A204.1 (cell line): ENCODE results near the gene RAB11FIP5.
"Not testable (repeated sequence)": the region's sequence is repeated elsewhere in the genome, so short reads cannot be mapped to it uniquely, and the experiment has no call there.

Experiments
- FAIRE-seq: peaks from 2 replicates; lab custom pipeline; 2012; peaks lifted over from hg19 to GRCh38; lab: Jason Lieb, UNC

RAB11FIP5 gene

DNA sequence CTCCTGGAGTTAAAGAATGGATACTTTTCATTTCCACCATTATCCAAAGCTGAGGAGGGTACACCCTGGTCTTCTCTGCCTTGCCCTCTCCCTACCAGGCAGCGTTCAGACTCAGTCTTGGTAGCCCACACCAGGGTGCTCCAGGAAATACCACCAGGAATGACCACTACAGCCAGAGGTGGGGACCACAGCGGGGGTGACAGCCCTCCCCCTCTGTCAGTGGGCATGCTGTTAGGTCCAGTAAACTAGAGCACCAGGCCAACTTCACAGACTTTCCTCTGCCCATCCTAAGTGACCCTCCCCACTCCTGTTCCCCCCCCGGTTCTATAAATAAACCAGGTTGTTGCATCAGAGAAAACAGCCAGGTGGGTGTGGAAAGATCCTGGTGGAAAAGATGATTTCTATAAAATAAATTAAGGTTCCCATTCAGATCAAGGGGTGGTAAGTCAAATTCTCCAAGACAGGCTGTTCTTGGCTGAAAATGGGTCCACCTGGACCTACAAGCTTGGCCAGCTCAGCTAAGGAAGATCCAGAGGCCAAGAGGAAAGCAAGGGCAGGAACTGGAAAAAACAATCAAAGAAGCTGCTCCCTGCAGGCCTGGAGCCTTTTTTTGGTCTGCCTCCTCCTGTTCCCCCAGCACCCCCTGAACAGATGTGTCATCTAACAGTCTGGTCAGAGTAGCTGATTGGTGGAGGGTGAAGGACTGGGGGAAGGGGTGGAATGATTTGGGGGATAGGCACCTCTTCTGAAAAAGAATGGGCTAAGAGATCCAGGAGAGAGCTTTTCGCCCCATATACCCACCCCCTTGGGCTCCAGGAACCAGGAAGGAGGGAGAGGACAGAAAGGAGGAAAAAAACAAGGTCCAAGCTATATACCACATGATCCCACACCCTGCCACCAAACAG is 2.3 kb downstream of the RAB11FIP5 start:
- no peak for FAIRE-seq

DNA sequence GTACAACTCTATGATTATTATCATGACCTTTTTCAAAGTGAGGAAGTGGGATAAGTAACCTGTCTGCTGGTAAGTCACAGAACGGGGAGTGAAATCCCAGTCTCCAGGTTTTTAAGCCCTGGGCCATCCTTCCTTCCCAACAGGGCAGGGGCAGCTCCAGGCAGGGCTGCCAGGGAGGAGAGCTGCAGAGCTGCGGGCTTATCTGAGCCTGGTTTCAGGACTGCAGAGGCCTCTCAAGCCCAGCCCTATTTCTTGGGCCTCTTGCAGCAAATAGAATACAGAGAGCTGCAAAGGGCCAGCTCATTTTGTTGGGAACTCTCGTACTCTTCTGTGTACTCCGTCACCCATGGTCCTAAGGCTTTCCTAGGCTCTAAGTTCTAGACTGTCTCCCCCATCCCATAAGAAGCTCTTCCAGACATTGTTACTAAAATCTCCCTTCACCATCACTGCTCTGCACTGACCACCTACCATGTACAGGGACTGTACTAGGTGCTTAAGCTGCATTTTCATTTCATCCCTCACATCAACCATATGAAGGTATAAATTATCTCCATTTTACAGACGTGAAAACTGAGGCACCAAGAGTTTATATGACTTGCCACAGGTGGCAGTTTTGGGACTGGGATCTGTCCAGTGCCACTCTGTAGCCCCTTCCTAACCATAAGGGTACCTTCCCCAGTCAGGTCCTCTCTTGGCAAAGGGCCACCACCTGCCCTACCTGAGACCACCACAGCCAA is 3.1 kb downstream of the RAB11FIP5 start:
- no peak for FAIRE-seq

DNA sequence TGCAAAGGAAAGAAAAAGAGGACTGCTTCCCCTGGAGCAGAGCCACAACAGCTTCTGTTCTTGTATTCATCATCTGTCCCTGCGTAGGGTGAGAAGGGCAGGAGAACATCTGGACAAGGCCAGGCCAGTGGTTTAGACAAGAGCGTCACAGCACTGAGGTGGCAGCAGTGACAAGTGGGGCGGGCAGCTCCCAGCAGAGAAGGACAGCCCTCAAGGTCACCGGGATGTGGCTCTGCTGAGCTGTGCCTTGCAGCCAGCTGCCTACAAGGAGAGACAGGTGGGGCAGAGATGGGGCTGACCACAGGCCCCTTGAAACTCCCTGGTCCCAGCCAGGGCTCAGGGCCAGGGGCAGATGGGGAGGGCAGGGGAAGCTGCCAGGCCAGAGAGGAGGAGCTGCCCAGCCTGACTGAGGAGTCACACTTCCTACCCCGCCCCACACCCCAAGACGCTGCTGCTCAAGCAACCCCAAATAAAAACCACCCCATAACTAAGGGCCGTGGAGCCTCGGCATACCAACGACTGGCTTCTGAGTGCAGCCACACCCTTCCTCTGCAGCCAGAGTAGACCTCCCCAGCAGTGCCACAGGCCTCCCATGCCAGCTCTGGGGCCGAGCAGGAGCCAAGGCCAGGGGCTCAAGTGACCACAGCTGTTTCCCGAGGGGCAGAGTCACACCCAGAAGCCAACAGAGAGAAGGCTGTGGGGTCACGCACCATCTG is 5.4 kb downstream of the RAB11FIP5 start:
- FAIRE-seq = no peak

DNA sequence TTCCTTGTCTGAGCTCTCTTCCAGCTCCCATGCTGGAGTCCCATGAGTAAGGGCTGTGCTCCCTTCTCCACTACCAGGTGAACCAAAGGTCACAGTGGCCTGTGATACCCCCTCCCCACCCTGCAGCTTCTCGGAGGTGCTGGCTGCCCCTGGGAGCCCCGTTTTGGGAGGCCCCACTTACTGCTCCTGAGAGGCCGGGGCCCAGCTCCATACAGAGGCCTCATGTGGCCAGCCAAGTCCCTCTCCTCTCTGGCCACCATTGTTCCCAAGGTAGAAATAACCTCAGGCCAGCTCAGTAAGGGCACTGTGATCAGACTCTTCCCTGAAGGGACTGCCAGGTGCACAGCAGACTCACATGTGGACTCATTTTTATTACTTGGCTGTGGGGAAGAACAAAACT is 6.0 kb downstream of the RAB11FIP5 start:
- FAIRE-seq = no peak

DNA sequence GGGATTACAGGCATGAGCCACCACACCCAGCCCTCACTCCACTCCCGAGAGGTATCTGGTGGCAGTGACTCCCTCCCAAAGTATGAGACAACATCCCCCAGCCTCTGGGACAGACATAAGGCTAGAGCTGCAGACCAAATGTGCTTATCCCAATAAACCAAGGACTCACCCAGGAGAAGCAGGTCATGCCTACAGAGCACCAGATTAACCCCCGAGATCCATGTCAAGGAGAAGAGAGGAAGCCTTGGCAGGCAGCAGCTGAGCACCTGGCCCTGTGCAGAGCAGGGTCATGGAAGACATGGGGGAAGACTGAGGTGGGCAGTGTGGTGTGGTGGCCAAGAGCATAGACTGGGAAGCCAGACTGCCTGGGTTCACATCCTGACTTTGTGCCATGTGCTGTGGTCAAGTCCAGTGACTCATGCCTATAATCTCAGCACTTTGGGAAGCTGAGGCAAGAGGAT is 7.2 kb downstream of the RAB11FIP5 start:
- no peak for FAIRE-seq

DNA sequence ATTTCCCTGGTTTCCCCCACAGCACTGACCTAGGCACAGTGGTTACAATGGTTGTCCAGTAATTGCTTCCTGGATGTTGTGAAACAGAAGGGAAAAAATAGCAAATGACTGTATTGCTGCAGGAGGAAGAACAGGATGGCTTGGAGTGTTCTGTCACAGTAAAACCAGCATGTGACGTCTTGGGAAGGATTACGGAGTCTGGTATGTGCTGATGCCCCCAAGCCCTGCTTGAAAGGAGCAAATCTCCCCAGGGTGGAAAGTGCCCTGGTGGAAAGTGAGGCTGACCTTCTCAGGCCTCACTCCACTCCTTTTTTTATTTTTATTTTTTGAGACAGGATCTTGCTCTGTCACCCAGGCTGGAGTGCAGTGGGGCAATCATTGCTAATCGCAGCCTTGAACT is 7.8 kb downstream of the RAB11FIP5 start:
- FAIRE-seq = no peak

DNA sequence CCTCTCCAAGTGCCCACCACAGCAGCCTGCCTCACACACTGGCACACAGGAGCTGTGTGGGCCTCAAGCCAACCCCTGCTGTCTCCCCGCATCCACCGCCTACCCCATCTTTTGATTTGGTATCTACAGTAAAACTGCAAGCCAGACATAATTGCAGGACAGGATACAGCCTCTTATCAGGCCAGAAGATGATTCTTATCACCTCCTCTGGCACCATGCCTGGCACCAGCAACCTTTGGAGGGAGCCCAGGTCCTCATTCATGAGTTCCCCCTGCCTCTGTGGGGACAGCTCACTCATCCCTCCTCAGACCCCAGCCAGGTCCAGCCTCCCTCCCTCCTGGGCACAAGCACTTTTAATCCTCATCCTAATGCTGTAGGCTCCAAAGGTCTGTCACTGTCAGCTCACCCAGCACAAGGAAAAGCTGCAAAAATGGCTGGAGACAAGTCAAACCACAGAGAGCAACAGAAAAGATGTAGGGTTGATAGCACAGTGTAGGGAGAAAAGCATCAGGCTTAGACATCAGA is 9.7 kb downstream of the RAB11FIP5 start:
- FAIRE-seq = no peak

DNA sequence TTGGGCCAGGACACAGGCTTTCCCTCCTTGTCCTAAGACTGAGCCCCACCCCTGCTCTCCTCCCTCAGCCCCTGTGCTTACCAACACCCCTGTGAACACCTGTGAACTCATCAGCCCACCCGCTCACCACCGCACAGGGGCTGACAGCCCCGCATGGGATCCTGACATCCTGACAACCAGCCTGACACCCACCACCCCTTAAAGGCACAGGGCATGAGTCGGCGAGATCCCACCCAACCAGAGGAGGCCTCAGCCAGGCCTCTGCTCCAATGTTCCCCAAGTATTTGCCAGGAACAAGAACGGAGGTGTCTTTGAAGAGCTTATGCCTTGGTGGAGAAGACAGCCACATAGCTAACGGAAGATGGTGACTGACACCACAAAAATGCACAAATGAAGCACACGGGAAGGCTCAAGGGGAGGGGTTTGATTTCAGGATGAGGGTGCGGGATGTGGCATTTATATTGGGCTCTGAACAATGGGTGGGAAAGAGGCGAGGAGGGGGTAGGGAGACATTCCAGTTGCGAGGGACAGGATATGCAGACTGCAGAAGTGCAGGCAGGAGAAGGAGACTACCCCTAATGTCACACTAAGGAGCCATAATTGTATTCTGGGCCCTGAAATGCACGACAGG is 11.0 kb downstream of the RAB11FIP5 start:
- no peak for FAIRE-seq

DNA sequence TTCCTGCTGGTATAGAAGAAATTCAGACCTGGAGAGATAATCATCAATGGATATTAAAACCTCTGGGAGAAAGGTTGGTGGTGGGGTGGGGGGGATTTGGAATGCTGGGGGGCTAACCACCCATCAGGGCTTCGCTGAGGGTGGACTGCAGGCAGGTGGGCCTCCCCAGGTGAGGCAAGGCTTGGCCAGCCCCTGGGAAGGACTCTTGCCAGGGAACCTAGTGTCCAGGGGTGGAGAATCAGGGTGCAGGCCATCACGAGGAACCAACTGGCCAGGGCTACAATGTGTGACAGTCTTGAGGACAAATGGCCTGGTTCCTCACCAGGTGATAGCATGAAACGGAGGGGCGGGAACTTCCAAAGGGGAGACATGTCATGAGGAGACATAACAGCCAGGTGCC is 11.8 kb downstream of the RAB11FIP5 start:
- FAIRE-seq = no peak

DNA sequence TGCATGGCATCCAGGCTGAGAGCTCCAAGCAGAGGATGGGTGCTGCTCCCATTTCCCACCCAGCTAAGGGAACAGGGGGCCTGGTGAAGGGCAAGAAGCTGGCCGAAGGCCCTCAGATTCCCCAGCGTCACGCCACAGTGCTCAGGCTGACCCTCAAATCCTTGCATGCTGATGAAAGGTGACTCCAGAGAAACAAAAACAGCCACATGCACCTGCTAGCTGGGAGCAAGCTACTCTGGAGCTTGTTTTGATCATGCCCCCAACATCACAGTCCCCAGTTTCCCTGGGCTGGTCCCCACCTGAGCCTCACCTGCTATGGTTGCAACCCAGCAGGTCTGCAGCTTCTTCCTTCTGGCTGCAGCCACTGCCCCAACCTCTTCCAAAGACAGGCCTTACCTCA is 13.3 kb downstream of the RAB11FIP5 start:
- FAIRE-seq = no peak

DNA sequence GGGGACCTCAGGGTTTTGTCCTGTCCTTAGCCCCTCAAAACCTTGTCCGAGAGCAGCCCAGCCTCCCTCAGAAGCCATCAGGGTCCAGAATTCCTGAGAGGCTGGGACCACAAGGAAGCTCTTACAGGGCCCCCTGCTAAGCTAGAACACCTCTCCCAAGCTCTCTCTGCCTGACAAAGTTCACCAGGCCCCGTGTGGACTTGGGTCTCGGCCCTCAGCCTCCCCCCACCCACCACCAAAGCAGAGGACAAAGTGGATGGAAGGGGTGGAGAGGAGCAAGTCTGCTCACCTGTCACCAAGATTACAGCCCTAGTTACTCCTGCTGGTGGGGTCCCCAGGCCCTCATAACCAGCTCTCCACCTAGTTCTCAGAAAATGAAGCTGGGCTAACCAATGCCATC is 16.8 kb downstream of the RAB11FIP5 start:
- FAIRE-seq = no peak

DNA sequence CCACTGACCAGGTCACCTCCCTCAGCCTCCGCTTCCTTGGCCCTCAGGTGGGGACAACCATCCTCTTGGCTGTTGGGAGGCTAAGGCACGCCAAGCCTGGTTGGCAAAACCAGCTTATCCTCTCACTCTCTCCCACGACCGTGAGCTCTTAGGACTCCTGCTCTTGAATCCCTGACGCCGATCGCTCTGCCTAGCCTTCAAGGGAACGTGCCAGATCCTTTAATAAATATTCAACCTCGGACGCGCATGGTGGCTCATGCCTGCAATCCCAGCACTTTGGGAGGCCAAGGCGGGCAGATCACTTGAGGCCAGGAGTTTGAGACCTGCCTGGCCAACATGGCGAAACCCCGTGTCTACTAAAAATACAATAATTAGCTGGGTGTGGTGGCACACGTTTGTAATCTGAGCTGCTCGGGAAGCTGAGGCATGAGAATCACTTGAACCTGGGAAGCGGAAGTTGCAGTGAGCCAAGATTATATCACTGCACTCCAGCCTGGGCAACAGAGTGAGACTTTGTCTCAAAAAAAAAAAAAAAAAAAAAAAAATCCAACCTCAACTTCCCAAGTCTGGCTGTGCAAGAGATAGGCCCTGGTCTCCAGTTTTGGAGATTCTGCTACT is 19.0 kb downstream of the RAB11FIP5 start:
- FAIRE-seq = not testable (repeated sequence)

DNA sequence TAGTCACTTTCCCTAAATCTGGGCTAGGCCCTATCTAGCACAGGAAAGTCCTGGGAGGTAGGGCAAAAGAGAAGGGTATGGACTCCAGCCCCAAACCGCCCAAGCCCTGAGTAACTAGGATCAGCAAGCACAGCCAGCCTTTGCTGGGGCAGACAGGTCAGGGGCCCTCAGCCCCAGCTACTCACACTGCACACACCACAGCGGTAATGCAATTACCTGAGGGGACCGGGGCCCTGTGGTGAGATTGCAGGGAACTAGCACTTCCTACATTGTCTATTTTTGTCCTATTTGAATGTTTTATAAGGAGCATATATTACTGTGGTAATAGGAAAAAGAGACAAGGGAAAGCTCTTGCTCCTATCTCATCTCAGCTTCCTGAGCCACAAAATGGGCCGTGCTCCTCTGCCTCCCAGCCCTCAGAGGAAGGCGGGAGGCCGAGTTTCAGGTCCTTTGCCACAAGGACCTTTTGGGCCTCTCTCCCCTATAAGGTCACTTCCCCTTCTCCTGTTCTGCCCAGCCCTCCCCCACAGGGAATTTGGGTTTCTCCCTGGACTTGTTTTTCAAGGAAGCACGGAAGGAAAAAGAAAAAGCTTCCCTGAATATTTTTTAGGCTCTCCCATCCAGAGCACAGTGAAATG is 20.5 kb downstream of the RAB11FIP5 start:
- no peak for FAIRE-seq

DNA sequence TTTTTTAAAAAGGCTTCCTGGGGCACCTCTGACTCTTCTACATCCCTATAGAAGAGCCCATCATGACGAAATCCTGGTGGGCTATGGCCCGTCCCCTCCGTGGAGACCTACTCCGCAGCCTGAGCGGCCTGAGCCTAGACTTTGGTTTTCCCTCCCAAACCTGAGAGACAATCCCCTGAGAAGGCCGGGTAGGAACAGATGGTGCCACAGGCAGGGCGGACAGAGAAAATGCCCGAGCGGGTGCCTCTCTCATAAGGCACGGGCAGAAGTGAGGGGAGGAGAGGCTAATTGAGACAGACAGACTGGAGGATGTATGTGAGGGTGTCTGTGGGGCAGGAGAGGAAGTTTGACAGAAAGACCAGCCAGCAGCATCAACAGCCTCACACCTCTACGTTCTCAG is 21.1 kb downstream of the RAB11FIP5 start:
- FAIRE-seq = no peak

DNA sequence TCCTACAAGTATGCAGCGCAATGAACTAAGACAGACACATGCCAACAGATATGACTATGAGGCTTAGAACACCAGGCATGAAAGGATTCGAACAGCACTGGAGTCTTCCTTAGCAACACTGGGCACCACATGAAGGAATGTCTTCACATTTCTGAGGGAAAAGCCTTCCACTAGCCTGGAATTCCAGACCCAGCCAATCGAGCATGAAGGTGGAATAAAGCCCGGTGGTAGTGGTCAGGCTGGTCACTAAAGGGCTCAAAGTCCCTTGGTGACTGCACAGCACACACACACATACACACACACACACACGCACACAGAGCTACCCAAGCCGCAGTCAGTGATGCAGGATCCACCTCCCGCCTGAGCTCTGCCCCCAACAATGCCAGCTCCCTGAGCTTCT is 21.6 kb downstream of the RAB11FIP5 start:
- no peak for FAIRE-seq

DNA sequence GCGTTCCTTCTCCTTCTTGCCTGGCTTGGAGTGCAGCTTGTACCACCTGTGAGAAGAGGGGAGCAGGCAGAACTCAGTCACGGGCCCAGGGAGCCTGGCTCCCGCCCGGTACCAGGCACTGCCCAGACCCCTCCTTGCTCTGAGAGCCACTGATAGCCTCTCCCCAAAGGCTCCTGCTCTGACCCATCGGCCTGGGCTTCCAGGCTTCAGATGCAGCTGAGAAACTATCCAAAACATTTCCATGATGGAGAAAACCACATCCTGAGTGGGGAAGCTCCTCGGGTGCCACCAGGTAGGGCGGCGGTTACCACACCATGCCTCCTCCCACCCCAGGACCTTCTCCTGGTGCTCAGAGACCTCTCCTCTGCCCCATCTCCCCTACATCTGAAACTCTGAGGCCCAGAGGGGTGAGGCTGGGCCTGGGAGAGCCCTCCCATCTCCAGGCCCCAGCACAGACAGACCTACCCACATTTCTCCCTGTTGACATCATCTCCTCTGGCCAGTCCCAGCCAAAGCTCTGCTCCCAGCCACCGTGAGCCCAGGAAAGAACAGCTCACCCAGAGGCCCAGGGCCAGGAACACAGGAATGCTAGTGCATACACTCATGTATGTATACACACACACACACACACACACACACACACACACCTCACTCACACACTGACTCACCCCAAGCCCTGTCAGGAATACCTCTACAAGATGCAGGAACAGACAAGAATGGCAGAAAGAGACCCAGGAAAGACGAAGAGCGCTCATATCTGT is 23.3 kb downstream of the RAB11FIP5 start:
- FAIRE-seq = no peak

DNA sequence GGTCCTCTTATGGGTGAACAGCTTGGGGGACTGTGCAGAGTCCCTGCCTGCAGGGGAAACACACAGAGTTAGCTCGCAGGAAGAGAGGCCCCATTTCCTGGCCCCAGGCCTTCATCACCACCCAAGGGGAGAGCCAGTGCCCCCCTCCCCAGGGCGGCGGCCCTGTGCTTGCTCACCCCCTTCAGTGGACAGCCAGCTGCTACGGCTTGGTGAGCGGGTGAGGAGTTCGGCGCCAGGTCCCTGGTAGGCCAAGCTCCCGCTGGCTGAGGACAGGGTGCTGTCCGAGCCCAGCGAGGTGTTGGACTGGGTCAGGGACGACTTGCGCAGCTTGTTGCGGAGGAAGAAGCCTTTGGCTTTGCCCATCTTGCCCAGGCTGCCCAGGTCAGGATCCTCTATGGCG is 24.0 kb downstream of the RAB11FIP5 start:
- no peak for FAIRE-seq

DNA sequence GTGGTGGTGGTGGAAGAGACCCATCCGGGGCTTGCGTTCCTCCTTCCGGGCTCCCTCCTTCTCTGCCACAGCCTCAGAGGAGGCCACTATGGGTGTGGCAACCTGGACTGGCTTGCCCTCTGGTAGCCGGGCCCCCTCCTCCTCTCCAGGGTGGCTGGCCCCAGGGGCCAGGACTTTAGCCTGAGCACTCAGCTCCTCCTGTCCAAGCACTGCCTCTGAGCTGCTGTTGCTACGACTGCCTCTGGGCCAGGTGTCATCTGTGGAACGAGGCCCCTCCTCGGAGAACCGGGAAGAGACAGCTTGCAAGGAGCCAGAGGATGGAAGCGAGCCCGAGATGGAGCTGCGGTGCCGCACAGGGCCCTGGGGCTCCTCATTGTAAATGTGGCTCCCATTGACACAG is 24.5 kb downstream of the RAB11FIP5 start:
- no peak for FAIRE-seq

DNA sequence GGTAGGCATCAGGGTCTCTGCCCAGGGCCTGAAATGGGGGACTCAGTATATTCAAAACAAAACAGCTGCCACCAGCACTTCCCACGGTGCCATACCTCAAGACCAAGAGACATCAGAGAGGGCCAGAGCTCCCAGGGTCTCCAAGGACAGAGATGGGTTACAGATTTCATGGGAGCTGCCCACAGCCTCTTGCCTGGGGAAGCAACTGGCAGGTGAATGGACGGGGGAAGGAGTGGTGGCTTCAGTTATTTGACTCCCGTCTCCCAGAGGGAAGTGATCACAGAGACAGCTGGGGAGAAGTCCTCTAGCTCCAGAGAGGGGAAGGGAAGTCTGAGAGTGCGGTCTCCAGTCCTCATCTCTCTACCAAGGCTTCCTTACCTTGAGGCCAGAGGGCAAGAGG is 25.4 kb downstream of the RAB11FIP5 start:
- no peak for FAIRE-seq

DNA sequence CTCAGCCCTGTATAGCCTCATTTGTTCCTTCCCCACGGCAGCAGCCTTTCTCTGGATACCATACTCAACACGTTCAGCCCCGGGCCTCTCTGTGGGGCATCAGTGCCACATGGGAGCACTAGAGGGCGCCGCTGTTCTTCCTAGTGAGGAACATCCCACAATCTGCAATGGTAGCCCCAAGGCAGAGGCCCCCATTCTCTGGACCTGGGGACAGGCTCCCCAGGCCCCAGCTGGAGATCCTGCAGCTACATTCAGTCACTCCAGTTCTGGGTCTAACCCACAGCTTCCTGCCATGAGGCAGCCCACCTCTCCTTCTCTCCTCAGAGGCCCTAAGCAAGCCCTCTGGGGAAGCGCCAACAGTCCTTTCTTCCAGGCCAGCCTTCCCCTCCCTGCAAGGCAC is 27.1 kb downstream of the RAB11FIP5 start:
- no peak for FAIRE-seq
